NCI-H2196 treated with DMSO at 0.1 percent for 48 hours (cell line): Measurements from ENCODE around the gene RNF225.
"Not testable (repeated sequence)": the region's sequence is repeated elsewhere in the genome, so short reads cannot be mapped to it uniquely, and the experiment has no call there.

Experiments
- DNase-seq: peaks from one replicate; lab custom pipeline; 2025; ENCODE audit not compliant: unreplicated experiment; lab: John Stamatoyannopoulos, UW

The RNF225 gene

GRCh38 chr19:58361900-58362271 lies 33.6 kb upstream of the RNF225 start:
- peak; percentile 48 for DNase-seq

GRCh38 chr19:58362272-58362994 lies 33.0 kb upstream of the RNF225 start, which contains the start of gene ZNF497:
TSS of gene ZNF497 (minus strand) at chr19:58362751. CDS start at chr19:58357635, 5,116 bp downstream.
- DNase-seq = peak; percentile 96

GRCh38 chr19:58364146-58364545 lies 31.3 kb upstream of the RNF225 start:
- DNase-seq = no peak

GRCh38 chr19:58366585-58367430 lies 28.6 kb upstream of the RNF225 start:
- no peak for DNase-seq

- DNase-seq = no peak
Observed at GRCh38 chr19:58367698-58368454, 27.6 kb upstream of the RNF225 start.

GRCh38 chr19:58368561-58369360 lies 26.7 kb upstream of the RNF225 start:
- DNase-seq = no peak

GRCh38 chr19:58372311-58373133 lies 22.9 kb upstream of the RNF225 start:
- no peak for DNase-seq

- DNase-seq = no peak
Observed at GRCh38 chr19:58374200-58374599, 21.3 kb upstream of the RNF225 start.

- DNase-seq = not testable (repeated sequence)
Observed at GRCh38 chr19:58376724-58377123, 18.7 kb upstream of the RNF225 start.

GRCh38 chr19:58379246-58379645 lies 16.2 kb upstream of the RNF225 start:
- DNase-seq = no peak

GRCh38 chr19:58380037-58380661 lies 15.3 kb upstream of the RNF225 start:
- DNase-seq = no peak

- peak; percentile 99 for DNase-seq
Observed at GRCh38 chr19:58380662-58381459, 14.6 kb upstream of the RNF225 start, which contains the start of gene ZNF837. TSS of gene ZNF837 (minus strand) at chr19:58381030. CDS start at chr19:58369332, 11,698 bp downstream.

GRCh38 chr19:58381460-58382212 lies 13.8 kb upstream of the RNF225 start:
- DNase-seq = no peak

- DNase-seq = no peak
Observed at GRCh38 chr19:58382997-58383603, 12.4 kb upstream of the RNF225 start.

- no peak for DNase-seq
Observed at GRCh38 chr19:58385313-58385890, 10.1 kb upstream of the RNF225 start.

- DNase-seq = no peak
Observed at GRCh38 chr19:58385891-58386575, 9.4 kb upstream of the RNF225 start.
